Stimulated activated CD8-positive, alpha-beta memory T cell treated with anti-CD3 and anti-CD28 coated beads, Interleukin-7, amount 100 ng/mL, for 24 hours (primary cell): ENCODE results near the gene PCSK6.
"Not testable (repeated sequence)": the region's sequence is repeated elsewhere in the genome, so short reads cannot be mapped to it uniquely, and the experiment has no call there.

Experiments used
- DNase-seq: peaks from one replicate; pipeline ENCODE4 v3.0.0-alpha.2; 2020; ENCODE audit warnings: low read depth

Gene PCSK6

GRCh38 chr15:101459579-101460300, 29.8 kb downstream of the PCSK6 start:
- DNase-seq, result no peak

- DNase-seq, result no peak
Observed at GRCh38 chr15:101458908-101459578, 30.5 kb downstream of the PCSK6 start.

- DNase-seq, result no peak
Observed at GRCh38 chr15:101458158-101458900, 31.2 kb downstream of the PCSK6 start.

GRCh38 chr15:101457696-101458095, 31.8 kb downstream of the PCSK6 start:
- DNase-seq, result no peak

GRCh38 chr15:101456057-101456739, 33.3 kb downstream of the PCSK6 start:
- no peak for DNase-seq

- DNase-seq, result no peak
Observed at GRCh38 chr15:101455291-101456025, 34.0 kb downstream of the PCSK6 start.

- DNase-seq, result not testable (repeated sequence)
Observed at GRCh38 chr15:101454781-101455180, 34.7 kb downstream of the PCSK6 start.

- no peak for DNase-seq
Observed at GRCh38 chr15:101454365-101454764, 35.1 kb downstream of the PCSK6 start.

GRCh38 chr15:101453123-101454120, 36.1 kb downstream of the PCSK6 start:
- DNase-seq, result no peak

GRCh38 chr15:101452572-101452971, 36.9 kb downstream of the PCSK6 start:
- no peak for DNase-seq

GRCh38 chr15:101451846-101452245, 37.7 kb downstream of the PCSK6 start:
- no peak for DNase-seq

GRCh38 chr15:101451266-101451799, 38.2 kb downstream of the PCSK6 start:
- DNase-seq, result no peak

GRCh38 chr15:101450403-101451265, 38.9 kb downstream of the PCSK6 start:
- no peak for DNase-seq

- DNase-seq, result no peak
Observed at GRCh38 chr15:101449471-101450402, 39.8 kb downstream of the PCSK6 start.

- no peak for DNase-seq
Observed at GRCh38 chr15:101448336-101448735, 41.2 kb downstream of the PCSK6 start.

GRCh38 chr15:101447561-101448071, 41.9 kb downstream of the PCSK6 start:
- DNase-seq, result no peak

- no peak for DNase-seq
Observed at GRCh38 chr15:101447168-101447533, 42.4 kb downstream of the PCSK6 start.
